Kidney (tissue), 14 donors: ENCODE results near the gene PLXNA1. TPM values are rescaled to one million over a fixed set of nuclear protein-coding genes. Genes with fewer than 3 reads are reported as not detected.

Source experiments
- DNase-seq, 5 donors: peaks; one replicate each; pipeline ENCODE4 v3.0.0-alpha.2; 2013 to 2020
- FAIRE-seq: peaks from 2 replicates; lab custom pipeline; 2012; peaks lifted over from hg19 to GRCh38; lab: Jason Lieb, UNC
- H3K27ac ChIP-seq, 2 donors: one replicate each; pipeline ENCODE4 v1.7.0; 2013; ENCODE audit warnings: low read depth in 2 of 2, low read length in 2 of 2, inconsistent platforms in 1 of 2
- H3K27me3 ChIP-seq: one replicate; pipeline ENCODE4 v1.7.1; 2013; ENCODE audit warnings: low read length, inconsistent platforms; ENCODE audit not compliant: control insufficient read depth, insufficient read depth
- H3K36me3 ChIP-seq, 3 donors: one replicate each; pipeline versions ENCODE4 v1.7.0 to v1.7.1; 2013; ENCODE audit warnings: low read length in 3 of 3, control low read depth in 1 of 3, inconsistent platforms in 1 of 3; ENCODE audit not compliant: insufficient read depth in 3 of 3, control insufficient read depth in 2 of 3
- H3K4me1 ChIP-seq, 3 donors: one replicate each; pipeline versions ENCODE4 v1.7.0 to v1.7.1; 2013; ENCODE audit warnings: low read length in 3 of 3, inconsistent platforms in 1 of 3, low read depth in 1 of 3; ENCODE audit not compliant: control insufficient read depth in 2 of 3, insufficient read depth in 2 of 3
- H3K4me3 ChIP-seq, 3 donors: one replicate each; pipeline versions ENCODE4 v1.7.0 to v1.8.1; 2013; ENCODE audit warnings: low read length in 3 of 3, control low read depth in 1 of 3, inconsistent platforms in 1 of 3
- H3K9ac ChIP-seq, 3 donors: one replicate each; pipeline versions ENCODE4 v1.7.0 to v1.7.1; 2013; ENCODE audit warnings: low read length in 3 of 3, control low read depth in 1 of 3, inconsistent platforms in 1 of 3
- H3K9me3 ChIP-seq, 3 donors: one replicate each; pipeline versions ENCODE4 v1.7.0 to v1.7.1; 2013; ENCODE audit warnings: low read length in 3 of 3, control low read depth in 1 of 3, inconsistent platforms in 1 of 3; ENCODE audit not compliant: control insufficient read depth in 2 of 3, insufficient read depth in 1 of 3
- intact Hi-C: fragments of 100-400 bp; cut with DNase I; formaldehyde crosslinking; loops from one replicate; pipeline ENCODE4 v1.11.1; 2022
- polyA plus RNA-seq: library from polyadenylated mRNA; stranded (reverse); fragments of 350-450 nt; fragmentation: Illumina TruSeq; extraction: RNeasy Lipid Tissue Mini Kit (QIAGEN cat#74804); gene quantifications from one replicate; pipeline ENCODE4 v1.2.3, GENCODE V29; 2014; ENCODE audit warnings: low read depth, low replicate concordance; ENCODE audit not compliant: insufficient read depth
- total RNA-seq: library from RNA; stranded (reverse); fragmentation: NEBNext Ultra II Directional; extraction: Animal tissue kit (Norgen Biotek cat#: 25700); gene quantifications from one replicate; pipeline ENCODE4 v1.2.1, GENCODE V29; 2021
- TF ChIP-seq, protein P1 (sequence below): IDR thresholded peaks from 3 replicates; pipeline ENCODE4 v1.5.1; 2012; ENCODE audit warnings: mild to moderate bottlenecking, moderate library complexity, borderline replicate concordance; ENCODE audit not compliant: insufficient read depth; ENCODE audit errors: extremely low read depth
- donor health status: control.
- donor health status: control.
- donor health status: control.
- donor health status: control.
- donor health status: control.
- donor health status: DM: yes; HTN: yes; CAD: no.
- donor health status: Normal renal cell carcinoma (clear cell type).

PLXNA1 gene
- total and polyA plus RNA-seq, 2 donors from 2014 or later = 5.3 to 29.0 TPM

DNA sequence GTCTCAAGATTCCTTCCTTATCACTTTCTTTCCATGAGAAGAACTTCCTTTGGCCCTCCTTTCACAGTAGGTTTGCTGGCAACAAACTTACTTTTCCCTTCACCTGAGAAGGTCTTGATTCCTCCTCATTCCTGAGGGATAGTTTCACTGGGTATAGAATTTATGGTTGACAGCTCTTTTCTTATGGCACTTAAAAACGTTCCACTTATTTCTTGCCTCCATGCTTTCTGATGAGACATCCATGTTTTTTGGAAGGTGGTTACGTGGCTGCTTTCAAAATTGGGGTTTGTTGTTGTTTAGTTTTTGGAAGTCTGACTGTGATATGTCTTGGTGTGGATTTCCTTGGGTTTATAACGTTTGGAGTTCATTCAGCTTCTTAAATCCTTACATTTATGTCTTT, 8.2 kb upstream of the PLXNA1 start:
- DNase-seq (no peak), FAIRE-seq (no peak)

GRCh38 chr3:126976906-126977305, 6.0 kb upstream of the PLXNA1 start:
- FAIRE-seq (no peak), DNase-seq (peak in 1 of 5 donors; percentile 60)
- TF ChIP-seq, protein P1, sequence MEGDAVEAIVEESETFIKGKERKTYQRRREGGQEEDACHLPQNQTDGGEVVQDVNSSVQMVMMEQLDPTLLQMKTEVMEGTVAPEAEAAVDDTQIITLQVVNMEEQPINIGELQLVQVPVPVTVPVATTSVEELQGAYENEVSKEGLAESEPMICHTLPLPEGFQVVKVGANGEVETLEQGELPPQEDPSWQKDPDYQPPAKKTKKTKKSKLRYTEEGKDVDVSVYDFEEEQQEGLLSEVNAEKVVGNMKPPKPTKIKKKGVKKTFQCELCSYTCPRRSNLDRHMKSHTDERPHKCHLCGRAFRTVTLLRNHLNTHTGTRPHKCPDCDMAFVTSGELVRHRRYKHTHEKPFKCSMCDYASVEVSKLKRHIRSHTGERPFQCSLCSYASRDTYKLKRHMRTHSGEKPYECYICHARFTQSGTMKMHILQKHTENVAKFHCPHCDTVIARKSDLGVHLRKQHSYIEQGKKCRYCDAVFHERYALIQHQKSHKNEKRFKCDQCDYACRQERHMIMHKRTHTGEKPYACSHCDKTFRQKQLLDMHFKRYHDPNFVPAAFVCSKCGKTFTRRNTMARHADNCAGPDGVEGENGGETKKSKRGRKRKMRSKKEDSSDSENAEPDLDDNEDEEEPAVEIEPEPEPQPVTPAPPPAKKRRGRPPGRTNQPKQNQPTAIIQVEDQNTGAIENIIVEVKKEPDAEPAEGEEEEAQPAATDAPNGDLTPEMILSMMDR = no peak
- H3K27me3 ChIP-seq = no peaks in the 10 kb centered on the region
- H3K36me3 ChIP-seq = no peaks in the 10 kb centered on the region
- peaks cover 0 to 8% (median 4%) of the 10 kb centered on the region in 3 donors for H3K9me3 ChIP-seq
- no peak overlapping the region for H3K27ac ChIP-seq
- H3K4me3 ChIP-seq = no peak overlapping the region
- no peak overlapping the region for H3K9ac ChIP-seq
- intact Hi-C loops = no loop called here
- peaks cover 0 to under 1% (median 0%) of the 10 kb centered on the region in 3 donors for H3K4me1 ChIP-seq

More for the DNA sequence above, 8.2 kb upstream of the PLXNA1 start:
- Histone ChIP-seq H3K36me3 (no peaks in the 10 kb centered on the region), H3K4me3 (no peak overlapping the region), H3K9ac (no peak overlapping the region), H3K27ac (no peak overlapping the region), H3K4me1 (no peaks in the 10 kb centered on the region), H3K9me3 (peaks cover 0 to 8% (median 4%) of the 10 kb centered on the region in 3 donors), H3K27me3 (no peaks in the 10 kb centered on the region)
- intact Hi-C loops = no loop called here
- TF ChIP-seq, protein P1 = no peak

GRCh38 chr3:126977821-126978220, 5.1 kb upstream of the PLXNA1 start:
- Histone ChIP-seq H3K9me3 (peaks cover 0 to 8% (median 4%) of the 10 kb centered on the region in 3 donors), H3K4me3 (no peak overlapping the region), H3K36me3 (no peaks in the 10 kb centered on the region), H3K4me1 (peaks cover 0 to 5% (median 0%) of the 10 kb centered on the region in 3 donors), H3K27me3 (no peaks in the 10 kb centered on the region), H3K27ac (no peak overlapping the region), H3K9ac (no peak overlapping the region)
- TF ChIP-seq, protein P1 = no peak
- FAIRE-seq (no peak), DNase-seq (peak in 1 of 5 donors; percentile 30)
- intact Hi-C loops = no loop called here

DNA sequence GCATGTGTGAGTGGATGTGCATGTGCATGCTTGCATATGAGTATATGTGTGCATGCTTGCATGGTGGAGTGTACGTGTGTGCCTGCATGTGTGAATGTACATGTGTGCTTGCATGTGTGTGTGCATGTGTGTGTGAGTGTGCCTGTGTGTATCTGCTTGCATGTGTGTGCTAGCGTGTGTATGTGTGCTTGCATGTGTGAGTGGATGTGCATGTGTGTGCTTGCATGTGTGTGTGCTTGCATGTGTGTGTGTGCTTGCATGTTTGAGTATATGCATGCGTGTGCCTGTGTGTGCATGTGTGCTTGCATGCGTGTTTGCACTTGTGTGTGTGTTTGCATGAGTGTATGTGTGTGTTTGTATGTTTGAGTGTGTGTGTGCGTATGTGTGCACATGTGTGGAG, 4.6 kb upstream of the PLXNA1 start:
- no peak overlapping the region for H3K4me3 ChIP-seq
- intact Hi-C loops = no loop called here
- TF ChIP-seq, protein P1 = no peak
- H3K4me1 ChIP-seq = peaks cover 0 to 5% (median 0%) of the 10 kb centered on the region in 3 donors
- no peak for FAIRE-seq
- H3K9me3 ChIP-seq = peaks cover 0 to 8% (median 4%) of the 10 kb centered on the region in 3 donors
- H3K9ac ChIP-seq = no peak overlapping the region
- H3K36me3 ChIP-seq = no peaks in the 10 kb centered on the region
- peak in 1 of 5 donors; percentile 27 for DNase-seq
- no peaks in the 10 kb centered on the region for H3K27me3 ChIP-seq
- no peak overlapping the region for H3K27ac ChIP-seq
